Liver (tissue), 9 donors: ENCODE measurements around the gene TAPBP. TPM values are rescaled to one million over a fixed set of nuclear protein-coding genes. Genes with fewer than 3 reads are reported as not detected.

Source experiments
- DNase-seq: peaks from one replicate; pipeline ENCODE4 v3.0.0-alpha.2; 2017; ENCODE audit warnings: low spot score
- H3K27ac ChIP-seq, 2 donors: one replicate each; pipeline ENCODE4 v1.7.0; 2013; ENCODE audit warnings: inconsistent platforms in 2 of 2, low read length in 2 of 2, control low read depth in 1 of 2, low read depth in 1 of 2, mild to moderate bottlenecking in 1 of 2
- H3K27me3 ChIP-seq, 4 donors: one replicate each; pipeline versions ENCODE4 v1.6.1 to v1.7.0; 2013; ENCODE audit warnings: low read length in 3 of 4, inconsistent platforms in 1 of 4, mild to moderate bottlenecking in 1 of 4, moderate library complexity in 1 of 4; ENCODE audit not compliant: control insufficient read depth in 4 of 4, insufficient read depth in 4 of 4
- H3K36me3 ChIP-seq, 4 donors: one replicate each; pipeline versions ENCODE4 v1.6.1 to v1.7.0; 2013; ENCODE audit warnings: low read length in 3 of 4, mild to moderate bottlenecking in 3 of 4, low read depth in 1 of 4, moderate library complexity in 1 of 4; ENCODE audit not compliant: control insufficient read depth in 4 of 4, insufficient read depth in 3 of 4
- H3K4me1 ChIP-seq, 4 donors: one replicate each; pipeline versions ENCODE4 v1.6.1 to v1.7.0; 2013; ENCODE audit warnings: low read length in 3 of 4, mild to moderate bottlenecking in 3 of 4, moderate library complexity in 1 of 4; ENCODE audit not compliant: control insufficient read depth in 4 of 4, insufficient read depth in 4 of 4
- H3K4me3 ChIP-seq, 3 donors: one replicate each; pipeline versions ENCODE4 v1.6.1 to v1.7.0; 2013; ENCODE audit warnings: low read length in 3 of 3, control low read depth in 1 of 3, low read depth in 1 of 3, mild to moderate bottlenecking in 1 of 3
- H3K9ac ChIP-seq, 2 donors: one replicate each; pipeline ENCODE4 v1.7.0; 2013; ENCODE audit warnings: low read length in 2 of 2, mild to moderate bottlenecking in 2 of 2, moderate library complexity in 2 of 2, control low read depth in 1 of 2, low read depth in 1 of 2
- H3K9me3 ChIP-seq, 4 donors: one replicate each; pipeline versions ENCODE4 v1.6.1 to v1.7.0; 2013; ENCODE audit warnings: low read length in 3 of 4; ENCODE audit not compliant: control insufficient read depth in 4 of 4
- EGR1 ChIP-seq, 2 donors: IDR thresholded peaks; 2 replicates each; pipeline ENCODE4 v1.6.1; 2016 to 2018; ENCODE audit warnings: antibody characterized with exemption in 2 of 2, low read depth in 2 of 2
- FOXA1 ChIP-seq: IDR thresholded peaks from 2 replicates; pipeline ENCODE4 v1.6.1; 2016; ENCODE audit warnings: antibody characterized with exemption
- FOXA2 ChIP-seq: IDR thresholded peaks from 2 replicates; pipeline ENCODE4 v1.6.1; 2016; ENCODE audit warnings: antibody characterized with exemption
- GABPA ChIP-seq, 2 donors: IDR thresholded peaks in 1 of 2; conservative IDR thresholded peaks in 1 of 2; 2 replicates each; pipeline ENCODE4 v1.6.1; 2016; ENCODE audit warnings: antibody characterized with exemption in 2 of 2, mild to moderate bottlenecking in 1 of 2, moderate library complexity in 1 of 2
- HNF4A ChIP-seq, 2 donors: conservative IDR thresholded peaks; 2 replicates each; pipeline ENCODE4 v1.6.1; 2016; ENCODE audit warnings: antibody characterized with exemption in 2 of 2, mild to moderate bottlenecking in 2 of 2
- HNF4G ChIP-seq: IDR thresholded peaks from 2 replicates; pipeline ENCODE4 v1.6.1; 2016; ENCODE audit warnings: antibody characterized with exemption
- JUND ChIP-seq, 2 donors: IDR thresholded peaks; 2 replicates each; pipeline ENCODE4 v1.6.1; 2016; ENCODE audit warnings: antibody characterized with exemption in 2 of 2
- NR2F2 ChIP-seq: IDR thresholded peaks from 2 replicates; pipeline ENCODE4 v1.6.1; 2016; ENCODE audit warnings: antibody characterized with exemption
- RAD21 ChIP-seq, 2 donors: IDR thresholded peaks; 2 replicates each; pipeline ENCODE4 v1.6.1; 2016; ENCODE audit warnings: antibody characterized with exemption in 2 of 2, mild to moderate bottlenecking in 2 of 2
- RXRA ChIP-seq, 2 donors: IDR thresholded peaks; 2 replicates each; pipeline ENCODE4 v1.6.1; 2017 to 2018; ENCODE audit warnings: antibody characterized with exemption in 2 of 2, mild to moderate bottlenecking in 1 of 2
- SP1 ChIP-seq: IDR thresholded peaks from 2 replicates; pipeline ENCODE4 v1.6.1; 2018; ENCODE audit warnings: antibody characterized with exemption, mild to moderate bottlenecking
- TAF1 ChIP-seq: conservative IDR thresholded peaks from 2 replicates; pipeline ENCODE4 v1.6.1; 2016; ENCODE audit warnings: antibody characterized with exemption, mild to moderate bottlenecking
- YY1 ChIP-seq: IDR thresholded peaks from 2 replicates; pipeline ENCODE4 v1.6.1; 2016; ENCODE audit warnings: antibody characterized with exemption, mild to moderate bottlenecking
- WGBS: extraction: QIAGEN DNeasy Blood & Tissue Kit; methylation state at CpG from one replicate; pipeline ENCODE4 v1.1.7; 2013; 5-methylcytosine and 5-hydroxymethylcytosine counted together
- polyA plus RNA-seq, 2 donors: library from polyadenylated mRNA; stranded (reverse) in 1 of 2; unstranded in 1 of 2; fragments of 200-250 nt in 1 of 2; fragments of >200 nt in 1 of 2; fragmentation: Nextera tagmentation in 1 of 2; extraction: Ambion mirVana in 1 of 2; gene quantifications; one replicate each; pipeline versions ENCODE4 v1.2.1 to v1.2.3, GENCODE V29; 2013 to 2015
- total RNA-seq, 2 donors: library from RNA; depleted of rRNA; stranded (reverse); fragments of >200 nt; gene quantifications; one replicate each; pipeline ENCODE4 v1.2.3, GENCODE V29; 2014
- TF ChIP-seq, protein P1 (sequence below): IDR thresholded peaks from 2 replicates; pipeline ENCODE4 v1.6.1; 2016; ENCODE audit warnings: antibody characterized with exemption
- TF ChIP-seq, protein P2 (sequence below): IDR thresholded peaks from 2 replicates; pipeline ENCODE4 v1.6.1; 2016; ENCODE audit warnings: antibody characterized with exemption, mild to moderate bottlenecking
- TF ChIP-seq, protein P3 (sequence below): IDR thresholded peaks from 2 replicates; pipeline ENCODE4 v1.6.1; 2016; ENCODE audit warnings: antibody characterized with exemption
- donor health status: healthy.
- donor health status: healthy.
- donor health status: healthy.
- donor health status: healthy.
- donor health status: healthy.

Gene TAPBP
- total and polyA plus RNA-seq, 4 donors, result 47.9 to 74.0 (median 51.0) TPM

DNA sequence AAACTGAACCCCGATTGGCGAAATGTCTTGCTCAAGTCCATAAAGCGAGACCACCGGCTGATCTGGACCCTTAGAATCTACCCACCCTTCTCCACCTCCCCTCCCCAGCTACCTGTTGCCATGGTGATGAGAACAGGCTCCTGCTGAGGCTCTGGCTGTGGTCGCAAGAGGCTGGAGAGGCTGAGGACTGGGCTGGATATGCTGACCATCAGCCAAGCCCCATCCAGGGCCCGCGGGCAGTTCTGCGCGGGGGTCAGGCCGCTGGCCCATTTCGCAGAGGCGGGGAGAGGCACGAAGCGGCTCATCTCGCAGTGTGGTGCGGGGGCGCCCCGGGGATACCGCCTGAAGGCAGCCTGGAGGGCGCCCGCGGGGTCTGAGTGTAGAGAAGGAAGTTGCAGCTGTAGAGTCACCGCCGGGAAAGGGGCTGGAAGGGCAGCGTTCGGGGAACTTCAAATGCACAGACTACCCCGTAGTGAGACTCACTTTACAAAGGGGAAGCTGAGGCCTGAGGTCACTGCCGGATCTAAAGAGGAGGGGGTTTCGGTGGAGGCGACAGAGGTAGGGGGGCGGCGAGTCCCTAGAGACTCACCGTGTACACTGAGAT lies 671 bp downstream of the TAPBP start:
- under 1% methylated on average over 33 of the region's 33 CpGs for WGBS
- H3K9me3 ChIP-seq, result no peaks in the 10 kb centered on the region
- no peak for DNase-seq
- no peaks in the 10 kb centered on the region for H3K27me3 ChIP-seq
- peaks cover 0 to 5% (median 0%) of the 10 kb centered on the region in 4 donors for H3K36me3 ChIP-seq
- H3K4me3 ChIP-seq, result peak overlapping the region; percentile 66 to 96 (median 88)
- TF ChIP-seq YY1, result no peak
- no peak for TF ChIP-seq GABPA (IDR thresholded peaks at IDR 0.05 in 1 of 2, conservative IDR thresholded peaks at IDR 0.05 in 1 of 2)
- no peak for TF ChIP-seq FOXA1
- no peak for TF ChIP-seq NR2F2
- TF ChIP-seq EGR1 (IDR thresholded peaks at IDR 0.05; ENCODE audit: low read depth in 2 of 2), result no peak
- no peak for TF ChIP-seq JUND (IDR thresholded peaks at IDR 0.05)
- no peak for TF ChIP-seq RXRA (IDR thresholded peaks at IDR 0.05)
- no peak for TF ChIP-seq RAD21 (IDR thresholded peaks at IDR 0.05)
- TF ChIP-seq, protein P1, sequence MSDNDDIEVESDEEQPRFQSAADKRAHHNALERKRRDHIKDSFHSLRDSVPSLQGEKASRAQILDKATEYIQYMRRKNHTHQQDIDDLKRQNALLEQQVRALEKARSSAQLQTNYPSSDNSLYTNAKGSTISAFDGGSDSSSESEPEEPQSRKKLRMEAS, result no peak
- no peak for TF ChIP-seq HNF4G
- TF ChIP-seq FOXA2, result no peak
- peak overlapping the region; percentile 98 to 99 for H3K27ac ChIP-seq
- peak overlapping the region; percentile 87 to 90 for H3K9ac ChIP-seq
- peaks cover 11 to 39% (median 26%) of the 10 kb centered on the region in 4 donors for H3K4me1 ChIP-seq

DNA sequence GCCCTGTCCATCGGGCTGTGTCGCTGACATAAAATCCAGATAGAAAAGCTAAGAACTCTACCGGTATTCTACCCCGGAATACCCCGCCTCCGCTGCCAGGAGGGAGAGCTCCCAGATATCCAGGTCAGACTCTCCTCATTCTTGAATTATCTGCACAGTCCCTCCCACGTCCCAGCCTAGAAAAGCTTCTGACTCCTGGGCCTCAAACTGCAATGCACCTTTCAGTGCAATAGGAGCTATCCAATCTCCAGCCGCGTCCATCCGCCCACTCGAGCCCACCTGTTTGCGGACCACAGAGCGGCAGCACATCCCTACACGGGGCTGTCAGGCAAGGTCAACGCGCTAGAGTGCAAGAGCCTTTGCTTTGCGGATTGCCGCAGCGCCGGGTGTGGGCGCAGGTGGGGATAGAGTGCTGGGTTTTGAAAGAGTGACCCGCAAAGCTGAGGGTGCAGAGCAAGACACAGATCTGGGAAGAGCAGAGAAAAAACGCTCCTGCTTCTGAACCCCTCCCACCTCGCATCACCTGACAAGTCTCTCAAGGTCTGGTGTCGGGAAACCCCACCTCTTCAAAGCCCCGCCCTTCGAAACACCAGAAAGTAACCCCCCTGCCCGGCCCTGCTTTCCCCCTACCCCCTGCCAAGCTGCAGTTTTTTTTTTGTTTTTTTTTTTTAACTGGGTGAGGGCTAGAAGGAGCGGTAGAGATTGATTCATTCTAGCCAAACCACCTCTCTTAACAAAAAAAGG lies 1.3 kb downstream of the TAPBP start:
- Histone ChIP-seq H3K4me1 (peaks cover 11 to 38% (median 25%) of the 10 kb centered on the region in 4 donors), H3K4me3 (peak overlapping the region; percentile 66 to 96 (median 88)), H3K27me3 (no peaks in the 10 kb centered on the region), H3K9me3 (no peaks in the 10 kb centered on the region), H3K27ac (peak overlapping the region; percentile 98 to 99), H3K9ac (peak overlapping the region; percentile 87 to 90), H3K36me3 (peaks cover 0 to 5% (median 0%) of the 10 kb centered on the region in 4 donors)
- DNase-seq, result peak; percentile 69
- 3% methylated on average over 29 of the region's 29 CpGs for WGBS
- TF ChIP-seq HNF4A (conservative IDR thresholded peaks at IDR 0.05), result no peak
- no peak for TF ChIP-seq EGR1 (IDR thresholded peaks at IDR 0.05; ENCODE audit: low read depth in 2 of 2)
- peak; percentile 88 to 98 for TF ChIP-seq RXRA (IDR thresholded peaks at IDR 0.05)
- TF ChIP-seq, protein P1, result peak; percentile 9
- peak; percentile 20 for TF ChIP-seq SP1
- peak in 1 of 2 donors; percentile 45 for TF ChIP-seq GABPA (IDR thresholded peaks at IDR 0.05 in 1 of 2, conservative IDR thresholded peaks at IDR 0.05 in 1 of 2)

DNA sequence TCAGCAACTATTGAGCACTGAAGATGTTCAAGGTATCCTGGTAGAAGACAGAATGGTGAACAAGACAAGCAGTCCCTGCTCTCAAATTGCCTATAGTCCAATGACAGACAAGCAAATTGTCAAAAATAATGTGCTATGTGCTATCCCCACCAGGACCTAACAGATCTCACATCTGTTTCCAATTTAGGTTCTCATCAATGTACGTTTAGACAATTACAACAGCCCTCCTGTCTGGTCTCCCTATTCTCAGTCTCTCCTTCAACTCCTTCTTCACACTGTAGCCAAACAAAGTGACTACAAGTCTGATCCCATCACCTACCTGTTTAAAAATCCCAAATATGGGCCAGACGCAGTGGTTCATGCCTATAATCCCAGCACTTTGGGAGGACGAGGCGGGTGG lies 7.5 kb downstream of the TAPBP start:
- peaks cover 6 to 24% (median 15%) of the 10 kb centered on the region in 4 donors for H3K36me3 ChIP-seq
- H3K4me1 ChIP-seq, result peaks cover 0 to 4% (median 1%) of the 10 kb centered on the region in 4 donors
- H3K9ac ChIP-seq, result no peak overlapping the region
- H3K27me3 ChIP-seq, result no peaks in the 10 kb centered on the region
- no peak overlapping the region for H3K27ac ChIP-seq
- H3K9me3 ChIP-seq, result no peaks in the 10 kb centered on the region
- no peak for DNase-seq
- H3K4me3 ChIP-seq, result no peak overlapping the region
- WGBS, result 95% methylated on average over 4 of the region's 4 CpGs
- TF ChIP-seq FOXA1, result no peak
- no peak for TF ChIP-seq GABPA (IDR thresholded peaks at IDR 0.05 in 1 of 2, conservative IDR thresholded peaks at IDR 0.05 in 1 of 2)
- no peak for TF ChIP-seq RAD21 (IDR thresholded peaks at IDR 0.05)
- TF ChIP-seq, protein P2, sequence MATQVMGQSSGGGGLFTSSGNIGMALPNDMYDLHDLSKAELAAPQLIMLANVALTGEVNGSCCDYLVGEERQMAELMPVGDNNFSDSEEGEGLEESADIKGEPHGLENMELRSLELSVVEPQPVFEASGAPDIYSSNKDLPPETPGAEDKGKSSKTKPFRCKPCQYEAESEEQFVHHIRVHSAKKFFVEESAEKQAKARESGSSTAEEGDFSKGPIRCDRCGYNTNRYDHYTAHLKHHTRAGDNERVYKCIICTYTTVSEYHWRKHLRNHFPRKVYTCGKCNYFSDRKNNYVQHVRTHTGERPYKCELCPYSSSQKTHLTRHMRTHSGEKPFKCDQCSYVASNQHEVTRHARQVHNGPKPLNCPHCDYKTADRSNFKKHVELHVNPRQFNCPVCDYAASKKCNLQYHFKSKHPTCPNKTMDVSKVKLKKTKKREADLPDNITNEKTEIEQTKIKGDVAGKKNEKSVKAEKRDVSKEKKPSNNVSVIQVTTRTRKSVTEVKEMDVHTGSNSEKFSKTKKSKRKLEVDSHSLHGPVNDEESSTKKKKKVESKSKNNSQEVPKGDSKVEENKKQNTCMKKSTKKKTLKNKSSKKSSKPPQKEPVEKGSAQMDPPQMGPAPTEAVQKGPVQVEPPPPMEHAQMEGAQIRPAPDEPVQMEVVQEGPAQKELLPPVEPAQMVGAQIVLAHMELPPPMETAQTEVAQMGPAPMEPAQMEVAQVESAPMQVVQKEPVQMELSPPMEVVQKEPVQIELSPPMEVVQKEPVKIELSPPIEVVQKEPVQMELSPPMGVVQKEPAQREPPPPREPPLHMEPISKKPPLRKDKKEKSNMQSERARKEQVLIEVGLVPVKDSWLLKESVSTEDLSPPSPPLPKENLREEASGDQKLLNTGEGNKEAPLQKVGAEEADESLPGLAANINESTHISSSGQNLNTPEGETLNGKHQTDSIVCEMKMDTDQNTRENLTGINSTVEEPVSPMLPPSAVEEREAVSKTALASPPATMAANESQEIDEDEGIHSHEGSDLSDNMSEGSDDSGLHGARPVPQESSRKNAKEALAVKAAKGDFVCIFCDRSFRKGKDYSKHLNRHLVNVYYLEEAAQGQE, result no peak
- TF ChIP-seq, protein P3, sequence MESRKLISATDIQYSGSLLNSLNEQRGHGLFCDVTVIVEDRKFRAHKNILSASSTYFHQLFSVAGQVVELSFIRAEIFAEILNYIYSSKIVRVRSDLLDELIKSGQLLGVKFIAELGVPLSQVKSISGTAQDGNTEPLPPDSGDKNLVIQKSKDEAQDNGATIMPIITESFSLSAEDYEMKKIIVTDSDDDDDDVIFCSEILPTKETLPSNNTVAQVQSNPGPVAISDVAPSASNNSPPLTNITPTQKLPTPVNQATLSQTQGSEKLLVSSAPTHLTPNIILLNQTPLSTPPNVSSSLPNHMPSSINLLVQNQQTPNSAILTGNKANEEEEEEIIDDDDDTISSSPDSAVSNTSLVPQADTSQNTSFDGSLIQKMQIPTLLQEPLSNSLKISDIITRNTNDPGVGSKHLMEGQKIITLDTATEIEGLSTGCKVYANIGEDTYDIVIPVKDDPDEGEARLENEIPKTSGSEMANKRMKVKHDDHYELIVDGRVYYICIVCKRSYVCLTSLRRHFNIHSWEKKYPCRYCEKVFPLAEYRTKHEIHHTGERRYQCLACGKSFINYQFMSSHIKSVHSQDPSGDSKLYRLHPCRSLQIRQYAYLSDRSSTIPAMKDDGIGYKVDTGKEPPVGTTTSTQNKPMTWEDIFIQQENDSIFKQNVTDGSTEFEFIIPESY, result no peak
- no peak for TF ChIP-seq RXRA (IDR thresholded peaks at IDR 0.05)
- no peak for TF ChIP-seq YY1
- no peak for TF ChIP-seq EGR1 (IDR thresholded peaks at IDR 0.05; ENCODE audit: low read depth in 2 of 2)
- TF ChIP-seq TAF1, result no peak
- no peak for TF ChIP-seq HNF4A (conservative IDR thresholded peaks at IDR 0.05)
